GM18505 (cell line): ENCODE data around the gene UBQLN1.
"Not testable (repeated sequence)": the region's sequence is repeated elsewhere in the genome, so short reads cannot be mapped to it uniquely, and the experiment has no call there.

Experiments
- ATAC-seq: cut with Tn5 transposase; IDR thresholded peaks from one replicate; pipeline ENCODE4 v1.9.1; 2021; ENCODE audit not compliant: unreplicated experiment
- POLR2A ChIP-seq: IDR thresholded peaks from 4 replicates; pipeline ENCODE4 v1.6.1; 2011; ENCODE audit warnings: borderline replicate concordance; ENCODE audit not compliant: insufficient read depth, insufficient read length; ENCODE audit errors: extremely low read depth

UBQLN1 gene

DNA sequence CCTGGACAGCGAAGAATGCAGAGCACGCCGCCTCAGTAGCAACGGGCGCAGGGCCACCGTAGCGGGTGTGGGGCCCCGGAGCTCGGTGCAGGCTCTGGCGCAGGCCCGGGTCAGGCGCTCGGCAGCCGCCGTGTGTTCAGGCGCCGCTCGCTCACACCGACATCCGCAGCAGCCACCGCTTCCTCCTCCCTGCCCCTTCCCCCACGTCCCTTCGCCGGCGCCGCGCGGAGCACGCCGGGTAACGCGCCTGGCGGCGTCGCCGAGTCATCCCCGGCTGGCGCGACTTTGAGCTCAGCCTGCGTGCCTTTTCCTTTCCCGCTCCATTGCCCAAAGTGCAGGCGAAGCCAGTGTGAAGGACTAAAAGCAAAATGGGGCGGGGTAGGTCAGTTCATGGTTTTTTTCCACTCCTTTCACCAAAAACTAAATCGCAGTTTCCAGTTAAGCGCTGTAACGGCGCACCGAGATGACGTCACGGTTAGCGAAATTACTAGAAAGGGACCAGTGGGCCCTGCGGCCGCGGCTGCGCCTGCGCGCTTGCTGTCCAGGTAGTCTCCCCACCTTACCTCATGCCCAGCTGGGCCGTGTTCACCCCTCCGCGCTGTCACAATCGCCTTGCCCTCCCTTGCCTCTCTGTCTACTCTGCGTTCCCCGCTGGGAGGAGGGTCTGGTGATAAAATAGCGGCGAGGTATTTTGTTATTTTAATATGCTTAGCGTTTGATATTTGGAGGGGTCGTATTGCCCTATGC, at the start of gene UBQLN1:
TSS of gene UBQLN1 (minus strand) at position 191 of the 747 bp plus-strand sequence. CDS start 279 bp downstream, outside the sequence.
- peak; percentile 74 for ATAC-seq
- TF ChIP-seq POLR2A, result peak; percentile 95

- no peak for TF ChIP-seq POLR2A
- ATAC-seq, result peak; percentile 94
These were observed 46.7 kb upstream of the UBQLN1 start for GRCh38 chr9:83754383-83754977.

DNA sequence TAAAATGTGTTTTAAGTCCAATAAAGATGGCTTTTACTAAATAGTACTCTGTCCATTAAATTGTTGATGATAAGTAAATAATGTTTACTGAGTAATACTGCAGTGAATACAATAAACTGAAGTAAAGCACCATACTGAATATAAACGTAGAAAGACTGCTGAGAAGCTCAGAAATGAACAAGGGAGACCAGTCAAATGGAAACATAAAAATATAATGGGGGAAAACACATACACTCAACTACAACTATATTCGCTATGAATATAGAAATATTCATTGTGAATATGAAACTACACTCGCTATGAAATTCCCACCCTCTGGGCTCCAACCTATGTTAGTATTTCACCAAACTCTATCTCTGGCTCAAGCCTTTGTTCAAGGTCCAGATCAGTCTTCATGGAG, 41.9 kb upstream of the UBQLN1 start:
- TF ChIP-seq POLR2A, result no peak

GRCh38 chr9:83744206-83744605, 36.4 kb upstream of the UBQLN1 start:
- no peak for TF ChIP-seq POLR2A
- ATAC-seq, result no peak

More for the DNA sequence above, 41.9 kb upstream of the UBQLN1 start:
- ATAC-seq, result no peak

- no peak for TF ChIP-seq POLR2A
- no peak for ATAC-seq
These were observed 26.0 kb upstream of the UBQLN1 start for GRCh38 chr9:83733739-83734138.

- ATAC-seq, result not testable (repeated sequence)
These were observed 21.0 kb upstream of the UBQLN1 start for GRCh38 chr9:83728591-83729368.

DNA sequence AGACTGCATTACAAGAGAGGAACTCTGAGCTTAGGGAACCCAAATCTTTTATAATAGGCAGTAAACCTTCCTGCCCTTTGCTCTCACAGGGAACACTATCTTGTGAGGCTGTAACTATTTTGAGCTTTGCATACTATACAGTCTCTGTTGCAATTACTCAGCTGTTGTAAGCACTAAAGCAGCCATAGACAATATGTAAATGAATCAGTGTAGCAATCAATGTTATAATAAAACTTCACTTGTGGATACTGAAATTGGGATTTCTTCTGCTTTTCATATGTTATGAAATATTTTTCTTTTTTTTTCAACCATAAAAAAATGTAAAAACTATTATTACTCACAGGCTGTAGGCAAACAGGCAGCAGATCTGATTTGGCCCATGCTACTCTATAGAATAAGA, 16.7 kb upstream of the UBQLN1 start:
- no peak for TF ChIP-seq POLR2A
- ATAC-seq, result no peak

- ATAC-seq, result no peak
These were observed 15.2 kb upstream of the UBQLN1 start for GRCh38 chr9:83722726-83723495.

DNA sequence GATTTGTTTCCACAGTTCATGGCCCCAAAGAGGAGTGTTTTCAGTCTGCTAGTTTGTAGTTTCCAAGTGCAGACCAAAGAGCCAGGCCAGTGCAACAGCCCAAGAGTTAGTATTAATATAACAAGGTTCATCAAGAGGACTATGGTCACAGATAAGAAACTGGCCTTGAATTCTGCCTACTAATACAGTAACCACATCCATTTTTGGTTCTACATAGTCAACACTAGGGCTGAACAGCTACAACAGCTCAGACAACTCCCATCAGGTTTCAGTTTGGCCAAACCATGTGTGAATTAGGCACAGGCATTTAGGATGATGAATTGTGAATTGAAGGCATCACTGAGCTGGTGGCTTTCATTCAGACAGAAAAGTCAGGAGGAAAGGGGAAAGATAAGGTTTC, 13.8 kb upstream of the UBQLN1 start:
- TF ChIP-seq POLR2A, result no peak
- no peak for ATAC-seq

More at GRCh38 chr9:83722726-83723495, 15.2 kb upstream of the UBQLN1 start:
- TF ChIP-seq POLR2A, result no peak

- ATAC-seq, result no peak
- TF ChIP-seq POLR2A, result no peak
These were observed 8.0 kb upstream of the UBQLN1 start for GRCh38 chr9:83715794-83716193.

GRCh38 chr9:83715221-83715620, 7.5 kb upstream of the UBQLN1 start:
- no peak for ATAC-seq

DNA sequence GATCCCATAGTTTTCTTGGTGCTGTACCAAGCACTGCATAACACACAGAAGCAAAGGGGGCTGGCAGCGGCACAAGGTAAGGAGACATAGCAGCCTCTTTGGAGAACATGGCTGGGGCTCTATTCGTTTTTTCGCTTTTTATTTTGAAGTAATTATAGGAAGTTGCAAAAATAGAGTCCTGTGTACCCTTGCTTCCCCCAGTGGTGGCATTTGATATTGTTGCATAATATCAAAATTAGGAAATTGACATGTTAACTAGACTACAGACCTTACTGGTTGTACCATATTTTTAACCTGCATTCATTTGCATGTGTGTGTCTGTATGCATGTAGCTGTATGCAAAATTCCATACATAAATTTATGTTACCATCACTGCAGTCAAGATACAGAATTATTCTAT, 6.6 kb upstream of the UBQLN1 start:
- TF ChIP-seq POLR2A, result no peak
- no peak for ATAC-seq

More at GRCh38 chr9:83715221-83715620, 7.5 kb upstream of the UBQLN1 start:
- TF ChIP-seq POLR2A, result no peak
